HEK293 (cell line): ENCODE results near the gene CDCP1.

Experiments used
- CTCF ChIA-PET: fragments of 350-600 bp; formaldehyde crosslinking; extraction: SDS; loops from one replicate; lab custom pipeline; 2021; ENCODE audit warnings: antibody characterized with exemption; lab: Yijun Ruan, JAX
- POLR2A ChIA-PET: fragments of 300-600 bp; formaldehyde crosslinking; extraction: SDS; loops from one replicate; lab custom pipeline; 2020; ENCODE audit warnings: antibody characterized with exemption, inconsistent platforms; lab: Yijun Ruan, JAX
- H3K27ac ChIP-seq: fragments of 200-500 bp; sonication (Bioruptor generic); 2 replicates; pipeline ENCODE4 v1.5.1; 2014; ENCODE audit warnings: low read depth, low read length, control low read depth, inconsistent platforms; ENCODE audit errors: extremely low read depth
- H3K36me3 ChIP-seq, 2 experiments: fragments of 200-500 bp in 1 of 2; sonication (Bioruptor generic) in 1 of 2; 1 replicate in 1 of 2; 2 replicates in 1 of 2; pipeline ENCODE4 v1.5.1; 2014 to 2017; ENCODE audit warnings: inconsistent platforms in 2 of 2, low read length in 2 of 2; ENCODE audit not compliant: control insufficient read depth in 2 of 2, insufficient read depth in 1 of 2
- H3K4me1 ChIP-seq: fragments of 200-500 bp; sonication (Bioruptor generic); 2 replicates; pipeline ENCODE4 v1.5.1; 2014; ENCODE audit warnings: mild to moderate bottlenecking, low read length, inconsistent platforms; ENCODE audit not compliant: control insufficient read depth, insufficient read depth
- H3K4me3 ChIP-seq: 2 replicates; pipeline ENCODE4 v1.5.1; 2011; ENCODE audit warnings: low read depth, mild to moderate bottlenecking, control low read depth, low read length, moderate library complexity
- H3K9me3 ChIP-seq: fragments of 200-500 bp; sonication (Bioruptor generic); 2 replicates; pipeline ENCODE4 v1.5.1; 2014; ENCODE audit warnings: low read depth, low read length, inconsistent platforms; ENCODE audit not compliant: control insufficient read depth, insufficient read depth
- GLI2 ChIP-seq: fragments of 450-650 bp; formaldehyde crosslinking; IDR thresholded peaks from 2 replicates; pipeline ENCODE4; 2017; ENCODE audit warnings: missing biosample characterization, missing genetic modification characterization, low read depth, borderline replicate concordance
- HOXA7 ChIP-seq: sonication (generic); formaldehyde crosslinking; IDR thresholded peaks from 2 replicates; pipeline ENCODE4 v1.8.1; 2022; ENCODE audit warnings: missing genetic modification reagents, borderline replicate concordance
- ZFP69B ChIP-seq: fragments of 450-650 bp; formaldehyde crosslinking; IDR thresholded peaks from 2 replicates; pipeline ENCODE4 v1.5.1; 2016; ENCODE audit warnings: missing biosample characterization, missing genetic modification characterization
- ZNF157 ChIP-seq: fragments of 450-650 bp; formaldehyde crosslinking; IDR thresholded peaks from 2 replicates; pipeline ENCODE4 v1.5.1; 2016; ENCODE audit warnings: missing biosample characterization, missing genetic modification characterization
- ZNF169 ChIP-seq: fragments of 450-650 bp; formaldehyde crosslinking; IDR thresholded peaks from 2 replicates; pipeline ENCODE4 v1.5.1; 2016; ENCODE audit warnings: missing biosample characterization, missing genetic modification characterization
- ZNF24 ChIP-seq: fragments of 450-650 bp; formaldehyde crosslinking; IDR thresholded peaks from 2 replicates; pipeline ENCODE4 v1.5.1; 2016; ENCODE audit warnings: missing biosample characterization, missing genetic modification characterization
- ZNF248 ChIP-seq: fragments of 450-650 bp; formaldehyde crosslinking; IDR thresholded peaks from 2 replicates; pipeline ENCODE4 v1.5.1; 2017; ENCODE audit warnings: missing biosample characterization, missing genetic modification characterization
- ZNF366 ChIP-seq: fragments of 450-650 bp; formaldehyde crosslinking; conservative IDR thresholded peaks from 2 replicates; pipeline ENCODE4 v1.5.1; 2016; ENCODE audit warnings: missing biosample characterization, missing genetic modification characterization
- ZNF473 ChIP-seq: fragments of 450-650 bp; formaldehyde crosslinking; IDR thresholded peaks from 2 replicates; pipeline ENCODE4 v1.5.1; 2017; ENCODE audit warnings: missing biosample characterization, missing genetic modification characterization
- ZNF501 ChIP-seq: fragments of 450-650 bp; formaldehyde crosslinking; IDR thresholded peaks from 2 replicates; pipeline ENCODE4 v1.5.1; 2016; ENCODE audit warnings: missing biosample characterization, missing genetic modification characterization
- ZNF529 ChIP-seq: fragments of 450-650 bp; formaldehyde crosslinking; IDR thresholded peaks from 2 replicates; pipeline ENCODE4 v1.5.1; 2017; ENCODE audit warnings: missing genetic modification characterization, missing biosample characterization; ENCODE audit not compliant: insufficient replicate concordance
- ZNF561 ChIP-seq: fragments of 450-650 bp; IDR thresholded peaks from 2 replicates; pipeline ENCODE4 v1.5.1; 2018; ENCODE audit warnings: missing biosample characterization, missing genetic modification characterization, borderline replicate concordance
- ZNF707 ChIP-seq: fragments of 450-650 bp; formaldehyde crosslinking; IDR thresholded peaks from 2 replicates; pipeline ENCODE4 v1.5.1; 2016; ENCODE audit warnings: missing biosample characterization, missing genetic modification characterization
- ZNF792 ChIP-seq: fragments of 450-650 bp; formaldehyde crosslinking; IDR thresholded peaks from 2 replicates; pipeline ENCODE4 v1.5.1; 2016; ENCODE audit warnings: missing biosample characterization, missing genetic modification characterization
- TF ChIP-seq, protein P1 (sequence below): fragments of 450-650 bp; formaldehyde crosslinking; conservative IDR thresholded peaks from 2 replicates; pipeline ENCODE4 v1.5.1; 2016; ENCODE audit warnings: low read depth, missing biosample characterization, missing genetic modification characterization
- TF ChIP-seq, protein P2 (sequence below): fragments of 450-650 bp; formaldehyde crosslinking; IDR thresholded peaks from 2 replicates; pipeline ENCODE4 v1.5.1; 2016; ENCODE audit warnings: missing biosample characterization, missing genetic modification characterization
- TF ChIP-seq, protein P3 (sequence below): fragments of 450-650 bp; formaldehyde crosslinking; IDR thresholded peaks from 2 replicates; pipeline ENCODE4 v1.5.1; 2016; ENCODE audit warnings: missing biosample characterization, missing genetic modification characterization, low read depth
- TF ChIP-seq, protein P4 (sequence below): fragments of 450-650 bp; formaldehyde crosslinking; IDR thresholded peaks from 2 replicates; pipeline ENCODE4 v1.5.1; 2016; ENCODE audit warnings: missing biosample characterization, missing genetic modification characterization
- TF ChIP-seq, protein P5 (sequence below): fragments of 450-650 bp; formaldehyde crosslinking; IDR thresholded peaks from 2 replicates; pipeline ENCODE4 v1.5.1; 2017; ENCODE audit warnings: missing biosample characterization, mild to moderate bottlenecking, missing genetic modification characterization, moderate library complexity

CDCP1 gene

DNA sequence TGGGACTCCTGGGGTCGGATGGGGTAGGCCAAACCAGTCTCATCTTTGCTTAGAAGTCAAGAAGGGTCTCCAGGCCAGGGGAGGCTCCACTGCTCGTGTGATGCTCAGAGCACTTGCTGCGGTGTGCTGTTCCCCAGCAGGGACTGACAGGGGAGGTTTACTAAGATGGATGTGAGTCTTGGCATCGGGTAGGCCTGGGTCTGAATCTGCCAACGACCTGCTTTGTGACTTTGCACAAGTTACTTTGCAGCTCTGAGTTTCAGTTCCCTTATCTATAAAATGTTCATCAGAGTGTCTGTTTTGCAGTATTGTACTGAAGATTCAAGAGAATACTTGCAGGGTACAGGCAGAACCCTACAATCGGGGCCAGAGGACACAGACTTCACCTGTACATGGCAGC is 17.3 kb upstream of the CDCP1 start:
- H3K36me3 ChIP-seq: no peaks in the 10 kb centered on the region
- no peaks in the 10 kb centered on the region for H3K9me3 ChIP-seq
- H3K4me1 ChIP-seq: no peaks in the 10 kb centered on the region
- H3K27ac ChIP-seq: no peak overlapping the region
- H3K4me3 ChIP-seq: no peak overlapping the region
- CTCF ChIA-PET: no interaction called here
- POLR2A ChIA-PET: no interaction called here
- TF ChIP-seq, protein P1, sequence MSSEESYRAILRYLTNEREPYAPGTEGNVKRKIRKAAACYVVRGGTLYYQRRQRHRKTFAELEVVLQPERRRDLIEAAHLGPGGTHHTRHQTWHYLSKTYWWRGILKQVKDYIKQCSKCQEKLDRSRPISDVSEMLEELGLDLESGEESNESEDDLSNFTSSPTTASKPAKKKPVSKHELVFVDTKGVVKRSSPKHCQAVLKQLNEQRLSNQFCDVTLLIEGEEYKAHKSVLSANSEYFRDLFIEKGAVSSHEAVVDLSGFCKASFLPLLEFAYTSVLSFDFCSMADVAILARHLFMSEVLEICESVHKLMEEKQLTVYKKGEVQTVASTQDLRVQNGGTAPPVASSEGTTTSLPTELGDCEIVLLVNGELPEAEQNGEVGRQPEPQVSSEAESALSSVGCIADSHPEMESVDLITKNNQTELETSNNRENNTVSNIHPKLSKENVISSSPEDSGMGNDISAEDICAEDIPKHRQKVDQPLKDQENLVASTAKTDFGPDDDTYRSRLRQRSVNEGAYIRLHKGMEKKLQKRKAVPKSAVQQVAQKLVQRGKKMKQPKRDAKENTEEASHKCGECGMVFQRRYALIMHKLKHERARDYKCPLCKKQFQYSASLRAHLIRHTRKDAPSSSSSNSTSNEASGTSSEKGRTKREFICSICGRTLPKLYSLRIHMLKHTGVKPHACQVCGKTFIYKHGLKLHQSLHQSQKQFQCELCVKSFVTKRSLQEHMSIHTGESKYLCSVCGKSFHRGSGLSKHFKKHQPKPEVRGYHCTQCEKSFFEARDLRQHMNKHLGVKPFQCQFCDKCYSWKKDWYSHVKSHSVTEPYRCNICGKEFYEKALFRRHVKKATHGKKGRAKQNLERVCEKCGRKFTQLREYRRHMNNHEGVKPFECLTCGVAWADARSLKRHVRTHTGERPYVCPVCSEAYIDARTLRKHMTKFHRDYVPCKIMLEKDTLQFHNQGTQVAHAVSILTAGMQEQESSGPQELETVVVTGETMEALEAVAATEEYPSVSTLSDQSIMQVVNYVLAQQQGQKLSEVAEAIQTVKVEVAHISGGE (tag by site-specific recombination): no peak
- TF ChIP-seq ZNF707 (no peak), ZNF248 (tag by site-specific recombination) (no peak), ZNF366 (tag by site-specific recombination) (no peak), GLI2 (tag by site-specific recombination) (no peak), ZNF157 (tag by site-specific recombination) (no peak), ZNF501 (no peak)
- TF ChIP-seq, protein P2, sequence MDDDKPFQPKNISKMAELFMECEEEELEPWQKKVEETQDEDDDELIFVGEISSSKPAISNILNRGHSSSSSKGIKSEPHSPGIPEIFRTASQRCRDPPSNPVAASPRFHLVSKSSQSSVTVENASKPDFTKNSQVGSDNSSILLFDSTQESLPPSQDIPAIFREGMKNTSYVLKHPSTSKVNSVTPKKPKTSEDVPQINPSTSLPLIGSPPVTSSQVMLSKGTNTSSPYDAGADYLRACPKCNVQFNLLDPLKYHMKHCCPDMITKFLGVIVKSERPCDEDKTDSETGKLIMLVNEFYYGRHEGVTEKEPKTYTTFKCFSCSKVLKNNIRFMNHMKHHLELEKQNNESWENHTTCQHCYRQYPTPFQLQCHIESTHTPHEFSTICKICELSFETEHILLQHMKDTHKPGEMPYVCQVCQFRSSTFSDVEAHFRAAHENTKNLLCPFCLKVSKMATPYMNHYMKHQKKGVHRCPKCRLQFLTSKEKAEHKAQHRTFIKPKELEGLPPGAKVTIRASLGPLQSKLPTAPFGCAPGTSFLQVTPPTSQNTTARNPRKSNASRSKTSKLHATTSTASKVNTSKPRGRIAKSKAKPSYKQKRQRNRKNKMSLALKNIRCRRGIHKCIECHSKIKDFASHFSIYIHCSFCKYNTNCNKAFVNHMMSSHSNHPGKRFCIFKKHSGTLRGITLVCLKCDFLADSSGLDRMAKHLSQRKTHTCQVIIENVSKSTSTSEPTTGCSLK (tag by site-specific recombination): no peak
- TF ChIP-seq, protein P3, sequence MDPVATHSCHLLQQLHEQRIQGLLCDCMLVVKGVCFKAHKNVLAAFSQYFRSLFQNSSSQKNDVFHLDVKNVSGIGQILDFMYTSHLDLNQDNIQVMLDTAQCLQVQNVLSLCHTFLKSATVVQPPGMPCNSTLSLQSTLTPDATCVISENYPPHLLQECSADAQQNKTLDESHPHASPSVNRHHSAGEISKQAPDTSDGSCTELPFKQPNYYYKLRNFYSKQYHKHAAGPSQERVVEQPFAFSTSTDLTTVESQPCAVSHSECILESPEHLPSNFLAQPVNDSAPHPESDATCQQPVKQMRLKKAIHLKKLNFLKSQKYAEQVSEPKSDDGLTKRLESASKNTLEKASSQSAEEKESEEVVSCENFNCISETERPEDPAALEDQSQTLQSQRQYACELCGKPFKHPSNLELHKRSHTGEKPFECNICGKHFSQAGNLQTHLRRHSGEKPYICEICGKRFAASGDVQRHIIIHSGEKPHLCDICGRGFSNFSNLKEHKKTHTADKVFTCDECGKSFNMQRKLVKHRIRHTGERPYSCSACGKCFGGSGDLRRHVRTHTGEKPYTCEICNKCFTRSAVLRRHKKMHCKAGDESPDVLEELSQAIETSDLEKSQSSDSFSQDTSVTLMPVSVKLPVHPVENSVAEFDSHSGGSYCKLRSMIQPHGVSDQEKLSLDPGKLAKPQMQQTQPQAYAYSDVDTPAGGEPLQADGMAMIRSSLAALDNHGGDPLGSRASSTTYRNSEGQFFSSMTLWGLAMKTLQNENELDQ (tag by site-specific recombination): no peak

GRCh38 chr3:45154641-45155147 is 8.5 kb upstream of the CDCP1 start:
- ChIA-PET POLR2A (no interaction called here), CTCF (interaction anchor here (1.3 to 1.7 kb wide), 2 partner anchors 56 to 116 kb away, joined by 3 to 8 read pairs; no protein-coding TSS in a partner anchor)
- Histone ChIP-seq H3K36me3 (no peaks in the 10 kb centered on the region), H3K27ac (no peak overlapping the region), H3K4me1 (no peaks in the 10 kb centered on the region), H3K4me3 (no peak overlapping the region), H3K9me3 (no peaks in the 10 kb centered on the region)
- TF ChIP-seq ZNF792 (tag by site-specific recombination) (no peak), ZNF561 (tag by site-specific recombination) (no peak), HOXA7 (CRISPR knock-in tag) (no peak), ZNF473 (tag by site-specific recombination) (no peak), ZNF24 (tag by site-specific recombination) (no peak), ZNF707 (no peak), ZNF169 (no peak), ZNF248 (tag by site-specific recombination) (no peak), ZNF529 (tag by site-specific recombination) (no peak), ZFP69B (tag by site-specific recombination) (no peak)
- TF ChIP-seq, protein P4, sequence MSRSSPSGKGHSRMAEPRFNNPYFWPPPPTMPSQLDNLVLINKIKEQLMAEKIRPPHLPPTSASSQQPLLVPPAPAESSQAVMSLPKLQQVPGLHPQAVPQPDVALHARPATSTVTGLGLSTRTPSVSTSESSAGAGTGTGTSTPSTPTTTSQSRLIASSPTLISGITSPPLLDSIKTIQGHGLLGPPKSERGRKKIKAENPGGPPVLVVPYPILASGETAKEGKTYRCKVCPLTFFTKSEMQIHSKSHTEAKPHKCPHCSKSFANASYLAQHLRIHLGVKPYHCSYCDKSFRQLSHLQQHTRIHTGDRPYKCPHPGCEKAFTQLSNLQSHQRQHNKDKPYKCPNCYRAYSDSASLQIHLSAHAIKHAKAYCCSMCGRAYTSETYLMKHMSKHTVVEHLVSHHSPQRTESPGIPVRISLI (tag by site-specific recombination): no peak
- TF ChIP-seq, protein P5, sequence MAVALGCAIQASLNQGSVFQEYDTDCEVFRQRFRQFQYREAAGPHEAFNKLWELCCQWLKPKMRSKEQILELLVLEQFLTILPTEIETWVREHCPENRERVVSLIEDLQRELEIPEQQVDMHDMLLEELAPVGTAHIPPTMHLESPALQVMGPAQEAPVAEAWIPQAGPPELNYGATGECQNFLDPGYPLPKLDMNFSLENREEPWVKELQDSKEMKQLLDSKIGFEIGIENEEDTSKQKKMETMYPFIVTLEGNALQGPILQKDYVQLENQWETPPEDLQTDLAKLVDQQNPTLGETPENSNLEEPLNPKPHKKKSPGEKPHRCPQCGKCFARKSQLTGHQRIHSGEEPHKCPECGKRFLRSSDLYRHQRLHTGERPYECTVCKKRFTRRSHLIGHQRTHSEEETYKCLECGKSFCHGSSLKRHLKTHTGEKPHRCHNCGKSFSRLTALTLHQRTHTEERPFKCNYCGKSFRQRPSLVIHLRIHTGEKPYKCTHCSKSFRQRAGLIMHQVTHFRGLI: no peak
